Brain microvascular endothelial cell (primary cell): Measurements from ENCODE around the gene PDCD1.

ENCODE experiments used
- DNase-seq: peaks from one replicate; pipeline ENCODE4 v3.0.0-alpha.2; 2020
- H3K27ac ChIP-seq: fragments of 250-450 bp; sonication (Bioruptor Pico); 2 replicates; pipeline ENCODE4 v1.5.1; 2020; ENCODE audit warnings: mild to moderate bottlenecking, moderate library complexity
- H3K27me3 ChIP-seq: fragments of 250-450 bp; sonication (Bioruptor Pico); replicated peaks from 2 replicates; pipeline ENCODE4 v1.5.1; 2020; ENCODE audit warnings: mild to moderate bottlenecking
- H3K36me3 ChIP-seq: fragments of 250-450 bp; sonication (Bioruptor Pico); replicated peaks from 2 replicates; pipeline ENCODE4 v1.5.1; 2020; ENCODE audit warnings: mild to moderate bottlenecking
- H3K4me3 ChIP-seq: 2 replicates; pipeline ENCODE4 v1.5.1; 2011; ENCODE audit warnings: low read depth, mild to moderate bottlenecking, control low read depth, low read length, moderate library complexity
- in situ Hi-C: cut with HindIII; loops from 2 replicates; pipeline ENCODE4 v1.10.0; 2017; ENCODE audit warnings: low sequenced_read_pairs, low pct_ligation_motif_present
- TF ChIP-seq, protein P1 (sequence below): IDR thresholded peaks from 2 replicates; pipeline ENCODE4 v1.5.1; 2011; ENCODE audit warnings: low read depth, mild to moderate bottlenecking, moderate library complexity, low read length, control low read depth, inconsistent platforms; ENCODE audit errors: missing control alignments

PDCD1 gene

DNA sequence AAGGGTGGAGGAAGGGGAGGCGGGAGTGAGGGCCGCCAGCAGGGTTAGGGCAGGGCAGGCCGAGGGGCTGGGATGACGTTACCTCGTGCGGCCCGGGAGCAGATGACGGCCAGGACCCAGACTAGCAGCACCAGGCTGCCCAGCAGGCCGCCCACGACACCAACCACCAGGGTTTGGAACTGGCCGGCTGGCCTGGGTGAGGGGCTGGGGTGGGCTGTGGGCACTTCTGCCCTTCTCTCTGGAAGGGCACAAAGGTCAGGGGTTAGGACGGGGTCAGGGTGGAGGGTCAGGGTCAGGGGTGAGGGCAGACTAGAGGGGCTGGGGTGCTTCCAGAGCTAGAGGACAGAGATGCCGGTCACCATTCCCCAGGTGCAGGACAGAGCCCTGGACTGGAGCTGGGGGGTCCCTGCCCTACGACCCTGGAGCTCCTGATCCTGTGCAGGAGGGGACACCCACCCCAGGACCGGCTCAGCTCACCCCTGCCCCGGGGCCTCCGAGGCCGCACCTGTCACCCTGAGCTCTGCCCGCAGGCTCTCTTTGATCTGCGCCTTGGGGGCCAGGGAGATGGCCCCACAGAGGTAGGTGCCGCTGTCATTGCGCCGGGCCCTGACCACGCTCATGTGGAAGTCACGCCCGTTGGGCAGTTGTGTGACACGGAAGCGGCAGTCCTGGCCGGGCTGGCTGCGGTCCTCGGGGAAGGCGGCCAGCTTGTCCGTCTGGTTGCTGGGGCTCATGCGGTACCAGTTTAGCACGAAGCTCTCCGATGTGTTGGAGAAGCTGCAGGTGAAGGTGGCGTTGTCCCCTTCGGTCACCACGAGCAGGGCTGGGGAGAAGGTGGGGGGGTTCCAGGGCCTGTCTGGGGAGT is 6.3 kb downstream of the PDCD1 start:
- no peak for DNase-seq
- in situ Hi-C loops: no loop called here
- no peak overlapping the region for H3K27ac ChIP-seq
- TF ChIP-seq, protein P1, sequence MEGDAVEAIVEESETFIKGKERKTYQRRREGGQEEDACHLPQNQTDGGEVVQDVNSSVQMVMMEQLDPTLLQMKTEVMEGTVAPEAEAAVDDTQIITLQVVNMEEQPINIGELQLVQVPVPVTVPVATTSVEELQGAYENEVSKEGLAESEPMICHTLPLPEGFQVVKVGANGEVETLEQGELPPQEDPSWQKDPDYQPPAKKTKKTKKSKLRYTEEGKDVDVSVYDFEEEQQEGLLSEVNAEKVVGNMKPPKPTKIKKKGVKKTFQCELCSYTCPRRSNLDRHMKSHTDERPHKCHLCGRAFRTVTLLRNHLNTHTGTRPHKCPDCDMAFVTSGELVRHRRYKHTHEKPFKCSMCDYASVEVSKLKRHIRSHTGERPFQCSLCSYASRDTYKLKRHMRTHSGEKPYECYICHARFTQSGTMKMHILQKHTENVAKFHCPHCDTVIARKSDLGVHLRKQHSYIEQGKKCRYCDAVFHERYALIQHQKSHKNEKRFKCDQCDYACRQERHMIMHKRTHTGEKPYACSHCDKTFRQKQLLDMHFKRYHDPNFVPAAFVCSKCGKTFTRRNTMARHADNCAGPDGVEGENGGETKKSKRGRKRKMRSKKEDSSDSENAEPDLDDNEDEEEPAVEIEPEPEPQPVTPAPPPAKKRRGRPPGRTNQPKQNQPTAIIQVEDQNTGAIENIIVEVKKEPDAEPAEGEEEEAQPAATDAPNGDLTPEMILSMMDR: no peak
- H3K27me3 ChIP-seq: no peaks in the 10 kb centered on the region
- no peaks in the 10 kb centered on the region for H3K36me3 ChIP-seq
- no peak overlapping the region for H3K4me3 ChIP-seq

DNA sequence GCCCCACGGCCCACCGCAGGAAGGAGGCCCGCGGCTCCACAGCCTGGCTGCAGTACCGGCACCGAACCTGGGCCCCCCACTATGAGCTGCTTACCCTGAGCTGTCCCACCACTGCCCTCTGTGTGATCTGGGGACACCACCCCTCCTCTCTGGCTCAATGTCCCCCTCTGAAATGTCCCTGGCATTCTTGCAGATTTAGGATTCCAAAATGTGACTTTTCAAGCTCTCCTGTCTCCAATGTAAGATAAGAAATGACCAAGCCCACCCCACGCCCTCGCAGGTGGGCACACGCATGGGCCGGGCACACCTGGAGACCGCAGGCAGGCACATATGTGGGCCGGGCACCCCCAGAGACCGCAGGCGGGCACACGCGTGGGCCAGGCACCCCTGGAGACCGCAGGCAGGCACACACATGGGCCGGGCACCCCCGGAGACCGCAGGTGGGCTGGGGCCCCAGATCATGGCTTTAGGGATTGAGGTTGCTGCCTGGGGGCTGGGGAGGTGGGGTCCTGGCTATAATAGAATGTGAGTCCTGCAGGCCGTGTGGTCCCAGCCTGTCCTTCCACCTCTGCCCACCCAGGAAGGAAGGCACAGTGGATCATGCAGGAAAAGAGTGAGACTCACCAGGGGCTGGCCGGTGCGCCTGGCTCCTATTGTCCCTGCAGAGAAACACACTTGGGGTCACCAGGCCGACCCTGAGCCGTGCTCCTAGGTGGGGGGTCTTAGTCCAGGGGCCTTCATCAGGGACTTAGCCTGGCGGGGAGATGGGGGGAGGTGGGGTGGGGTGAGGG is 7.2 kb downstream of the PDCD1 start:
- Histone ChIP-seq H3K27ac (no peak overlapping the region), H3K36me3 (no peaks in the 10 kb centered on the region), H3K4me3 (no peak overlapping the region), H3K27me3 (no peaks in the 10 kb centered on the region)
- no peak for DNase-seq
- in situ Hi-C loops: no loop called here
- TF ChIP-seq, protein P1: no peak

DNA sequence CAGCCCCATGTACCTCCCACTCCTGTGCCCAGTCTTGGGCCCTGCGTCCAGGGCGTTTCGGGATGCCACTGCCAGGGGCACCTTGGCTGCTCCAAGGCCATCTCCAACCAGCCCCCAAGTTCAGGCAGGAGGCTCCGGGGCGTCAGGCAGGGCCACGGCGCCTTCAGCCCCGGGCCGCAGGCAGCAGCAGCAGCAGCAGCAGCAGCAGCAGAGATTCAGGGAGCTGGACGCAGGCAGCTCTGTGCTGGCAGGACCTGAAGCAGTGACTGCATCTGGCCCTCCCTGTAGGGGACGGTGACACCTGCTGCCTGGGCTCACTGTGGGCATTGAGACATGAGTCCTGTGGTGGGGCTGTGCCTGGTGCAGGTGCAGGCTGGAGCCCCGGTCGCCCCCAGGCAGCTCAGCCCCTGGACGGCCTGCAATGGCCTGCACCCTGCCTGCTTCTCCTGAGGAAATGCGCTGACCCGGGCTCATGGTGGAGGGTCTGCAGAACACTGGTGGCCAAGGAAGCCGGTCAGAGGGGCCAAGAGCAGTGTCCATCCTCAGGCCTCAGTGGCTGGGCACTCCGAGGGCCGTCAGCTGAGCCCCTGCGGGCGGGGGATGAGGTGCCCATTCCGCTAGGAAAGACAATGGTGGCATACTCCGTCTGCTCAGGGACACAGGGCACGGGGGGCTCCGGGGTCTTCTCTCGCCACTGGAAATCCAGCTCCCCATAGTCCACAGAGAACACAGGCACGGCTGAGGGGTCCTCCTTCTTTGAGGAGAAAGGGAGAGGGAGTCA is 8.0 kb downstream of the PDCD1 start:
- no peak for DNase-seq
- no peaks in the 10 kb centered on the region for H3K36me3 ChIP-seq
- no peak overlapping the region for H3K27ac ChIP-seq
- H3K27me3 ChIP-seq: peaks cover 2% of the 10 kb centered on the region
- TF ChIP-seq, protein P1: no peak
- in situ Hi-C loops: no loop called here
- H3K4me3 ChIP-seq: no peak overlapping the region

DNA sequence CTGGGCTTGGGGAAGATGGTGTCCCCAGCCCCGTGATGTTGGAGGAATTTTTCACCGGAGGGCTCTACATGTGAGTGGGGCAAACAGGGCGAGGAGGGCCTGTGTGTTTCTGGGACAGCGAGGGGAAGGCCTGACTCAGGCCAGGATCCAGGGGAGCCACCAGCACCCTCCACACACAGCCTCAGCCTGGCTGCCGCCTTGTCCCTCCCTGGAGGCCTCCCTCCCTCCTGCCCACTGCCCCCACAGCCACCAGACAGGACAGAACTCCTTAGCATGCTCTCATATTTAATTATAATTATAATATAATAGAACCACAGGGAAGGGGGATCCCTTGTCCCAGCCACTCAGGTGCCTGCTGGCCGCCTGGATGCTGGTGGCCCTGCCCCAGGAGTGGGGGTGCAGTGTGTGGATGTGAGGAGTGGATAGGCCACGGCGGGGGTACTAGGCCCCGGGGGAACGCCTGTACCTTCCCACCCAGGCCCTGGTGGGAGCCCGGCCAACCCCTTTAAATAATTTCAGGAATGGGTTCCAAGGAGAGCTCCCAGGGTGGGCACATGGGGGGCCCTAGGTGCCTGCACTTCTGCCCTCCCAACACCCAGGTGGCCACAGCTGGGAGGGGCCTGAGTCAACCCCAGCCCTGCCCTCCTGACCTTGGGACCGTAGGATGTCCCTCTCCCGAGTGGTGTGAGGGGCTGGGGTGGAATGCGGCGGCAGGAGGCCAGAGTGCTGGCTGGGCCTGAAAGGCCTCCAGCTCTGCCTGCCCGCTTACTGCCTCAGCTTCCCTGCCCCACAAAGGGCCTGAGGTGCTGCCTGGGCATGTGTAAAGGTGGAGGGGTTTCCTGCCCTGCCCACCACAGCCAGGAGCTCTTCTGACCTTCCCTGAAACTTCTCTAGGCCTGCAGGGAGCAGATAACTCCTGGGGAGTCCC is 8.8 kb downstream of the PDCD1 start:
- H3K27me3 ChIP-seq: peaks cover 4% of the 10 kb centered on the region
- no peaks in the 10 kb centered on the region for H3K36me3 ChIP-seq
- H3K4me3 ChIP-seq: no peak overlapping the region
- DNase-seq: no peak
- H3K27ac ChIP-seq: no peak overlapping the region
- TF ChIP-seq, protein P1: no peak
- in situ Hi-C loops: no loop called here
